Stimulated activated CD4-positive, alpha-beta T cell treated with anti-CD3 and anti-CD28 coated beads, Interleukin-4, amount 100 ng/mL, for 24 hours (primary cell): ENCODE data around the gene ROBO1.

Source experiments
- DNase-seq: peaks from one replicate; pipeline ENCODE4 v3.0.0-alpha.2; 2020

ROBO1 gene

DNA sequence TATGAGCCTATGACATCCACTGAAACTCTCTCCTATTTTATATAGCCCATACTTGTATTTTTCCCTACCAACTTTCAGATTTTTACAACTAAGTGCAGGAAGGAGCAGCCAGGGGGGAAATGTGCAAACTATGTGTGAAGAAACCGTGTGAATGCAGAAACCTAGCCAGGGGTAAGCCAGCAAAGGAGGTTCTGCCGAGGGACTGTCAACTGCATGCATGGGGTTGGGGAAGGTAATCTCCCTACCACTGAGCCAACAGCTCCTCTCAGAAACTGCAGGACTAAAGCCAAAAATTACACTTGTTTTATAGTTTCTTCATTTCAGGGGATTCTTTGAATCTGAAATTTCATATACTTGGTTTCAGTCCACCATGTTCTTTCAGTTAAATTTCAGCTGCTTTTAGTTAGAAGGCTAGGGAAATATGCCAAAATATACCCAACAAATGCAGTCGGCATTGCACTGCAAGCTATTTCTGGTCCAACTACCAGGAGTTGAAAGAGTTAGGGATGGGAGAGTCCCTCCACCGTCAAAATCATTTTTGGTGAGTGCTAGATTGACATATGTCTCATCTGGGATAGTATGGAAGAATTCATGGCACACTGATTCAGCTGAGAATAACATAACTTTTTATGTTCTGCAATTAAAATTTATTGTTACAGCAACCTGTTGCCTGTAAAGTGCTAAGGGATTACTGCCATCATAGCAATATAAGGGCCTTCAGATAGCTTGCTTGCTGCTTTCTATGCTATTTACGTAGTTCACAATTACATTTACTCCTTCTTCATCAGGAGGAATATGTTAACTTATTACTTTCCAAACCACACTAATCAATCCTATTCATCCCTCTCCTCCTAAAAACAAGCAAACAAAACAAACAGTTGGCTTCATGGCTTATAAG, 904.2 kb downstream of the ROBO1 start:
- no peak for DNase-seq

DNA sequence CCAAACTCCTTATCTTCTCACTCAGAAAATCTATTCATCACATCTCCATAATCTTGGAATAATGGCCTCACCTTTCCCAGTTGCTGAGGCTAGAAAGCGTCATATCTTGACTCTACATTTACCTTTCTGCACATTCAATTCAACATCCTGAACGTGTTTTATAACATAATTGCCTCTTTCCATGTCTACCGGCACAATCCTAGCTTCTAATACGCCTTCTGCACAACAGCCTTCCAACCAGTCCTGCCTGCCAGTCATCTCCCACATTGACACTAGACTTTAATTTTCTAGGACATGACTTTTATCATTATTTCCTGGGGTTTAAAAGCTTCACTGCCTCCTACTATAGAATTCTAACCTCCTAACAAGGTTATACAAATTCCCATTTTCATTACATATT, 906.6 kb downstream of the ROBO1 start:
- DNase-seq = no peak

DNA sequence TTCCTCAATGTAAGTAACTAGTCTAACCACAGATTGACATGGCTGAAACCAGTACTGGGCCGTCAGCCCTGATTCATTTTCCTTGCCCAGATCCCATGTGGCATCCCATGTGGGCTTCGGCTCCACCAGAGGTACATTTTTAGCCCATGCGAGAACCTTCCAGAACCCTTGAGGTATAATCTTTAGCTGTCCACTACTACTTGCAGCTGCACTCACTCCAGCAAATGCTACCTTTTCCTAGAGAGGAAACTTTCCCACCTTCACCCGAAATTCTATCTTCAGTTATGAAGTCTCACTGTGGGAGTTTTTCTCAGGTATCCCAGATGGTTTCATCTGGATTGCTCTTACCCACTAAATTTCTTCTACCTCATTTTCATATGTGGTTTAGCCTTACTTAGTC, 907.2 kb downstream of the ROBO1 start:
- no peak for DNase-seq

DNA sequence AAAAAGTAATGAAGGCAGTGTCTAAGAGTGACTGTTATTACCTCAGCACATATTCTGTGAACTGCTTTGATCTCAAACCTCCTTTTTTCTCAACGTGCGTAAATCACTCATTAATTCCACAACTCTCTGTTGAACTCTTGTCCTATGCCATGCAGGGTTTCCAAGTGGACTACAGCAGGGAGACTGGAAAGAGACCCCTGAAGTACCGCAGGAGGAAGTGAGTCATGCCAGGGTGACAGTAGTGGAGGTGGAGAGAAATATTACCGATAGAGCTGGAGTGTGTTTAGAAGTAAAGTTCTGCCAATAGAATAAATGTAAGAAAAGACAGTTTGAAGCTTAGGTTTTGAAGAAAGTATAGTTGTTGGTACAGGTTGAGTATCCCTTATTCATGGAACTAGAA, 908.9 kb downstream of the ROBO1 start:
- no peak for DNase-seq

DNA sequence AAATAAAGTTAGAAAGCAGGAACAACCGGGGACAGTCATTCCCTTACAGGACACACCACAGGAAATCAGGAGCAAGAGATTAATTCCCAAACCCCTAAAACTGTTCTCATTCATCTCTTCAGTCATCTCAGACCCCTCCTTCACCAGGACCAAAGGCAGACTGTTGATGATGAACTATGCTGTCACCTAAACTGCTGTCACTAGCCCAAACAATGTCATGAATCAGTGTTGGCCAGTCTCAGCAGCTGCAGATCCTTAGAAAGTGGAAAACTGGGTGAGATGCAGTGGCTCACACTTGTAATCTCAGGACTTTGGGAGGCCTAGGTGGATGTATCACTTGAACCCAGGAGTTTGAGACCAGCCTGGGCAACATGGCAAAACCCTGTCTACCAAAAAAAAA, 909.6 kb downstream of the ROBO1 start:
- no peak for DNase-seq

DNA sequence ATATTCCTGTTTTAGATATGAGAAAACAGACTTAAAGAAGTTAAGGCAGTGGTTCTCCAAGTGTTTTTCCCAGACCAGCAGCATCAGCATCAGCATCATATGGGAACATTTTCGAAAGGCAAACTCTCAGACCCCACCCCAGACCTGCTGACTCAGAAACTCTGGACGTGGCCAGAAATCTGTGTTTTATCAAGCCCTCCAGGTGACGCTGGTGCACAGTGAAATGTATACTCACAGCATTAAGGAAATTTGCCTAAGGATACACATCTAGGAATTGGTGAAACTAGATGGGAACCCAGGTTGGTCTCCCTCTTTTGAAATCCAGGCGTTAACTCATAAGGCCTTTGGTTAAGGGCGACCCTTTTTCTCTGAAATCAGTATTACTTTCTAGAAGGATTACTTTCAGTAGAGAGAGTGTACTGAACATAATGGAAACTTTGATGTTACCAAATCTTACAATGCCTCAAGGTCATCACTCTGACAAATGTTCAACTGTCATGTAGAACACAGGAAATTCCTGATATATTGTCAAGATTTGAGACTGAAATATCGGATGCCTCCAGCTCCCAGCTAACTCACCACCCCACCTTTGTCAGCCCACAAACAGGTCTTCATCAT, 910.2 kb downstream of the ROBO1 start:
- no peak for DNase-seq

DNA sequence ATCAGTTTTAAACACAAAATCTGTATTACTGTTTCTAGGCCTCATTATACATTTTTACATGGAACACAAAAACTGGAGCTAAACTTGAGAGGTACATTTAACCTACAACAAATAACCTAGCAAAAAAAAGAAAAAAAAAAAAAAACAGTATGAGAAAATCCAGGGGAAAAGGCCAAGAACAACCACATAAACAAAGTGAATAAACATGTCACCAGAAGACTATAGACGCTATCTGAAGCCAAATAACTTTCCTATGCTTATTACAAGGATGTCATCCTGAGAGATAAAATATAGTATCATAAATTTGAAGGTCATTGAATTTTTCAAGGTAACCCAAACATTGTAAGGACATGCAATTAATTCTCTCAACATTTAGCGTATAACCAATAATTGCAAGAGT, 911.6 kb downstream of the ROBO1 start:
- DNase-seq = no peak

DNA sequence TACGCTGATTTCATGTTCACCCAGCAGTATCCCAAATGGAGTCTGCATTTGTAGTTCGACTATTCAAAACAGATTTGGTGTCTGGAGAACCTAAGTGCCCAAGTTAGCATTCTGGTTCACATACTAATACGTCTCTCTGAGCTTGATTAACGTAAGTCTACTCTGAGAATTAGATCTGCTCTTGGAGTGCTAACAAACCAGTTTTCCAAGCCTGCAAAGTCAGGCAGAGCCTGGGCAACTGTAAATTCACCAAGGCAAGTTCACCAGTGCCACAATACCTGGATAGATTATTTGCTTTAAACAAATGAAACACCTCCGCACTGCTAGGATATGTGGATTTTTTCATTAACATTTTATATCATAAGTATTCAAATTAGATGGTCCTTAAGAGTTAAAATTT, 912.6 kb downstream of the ROBO1 start:
- DNase-seq = no peak

DNA sequence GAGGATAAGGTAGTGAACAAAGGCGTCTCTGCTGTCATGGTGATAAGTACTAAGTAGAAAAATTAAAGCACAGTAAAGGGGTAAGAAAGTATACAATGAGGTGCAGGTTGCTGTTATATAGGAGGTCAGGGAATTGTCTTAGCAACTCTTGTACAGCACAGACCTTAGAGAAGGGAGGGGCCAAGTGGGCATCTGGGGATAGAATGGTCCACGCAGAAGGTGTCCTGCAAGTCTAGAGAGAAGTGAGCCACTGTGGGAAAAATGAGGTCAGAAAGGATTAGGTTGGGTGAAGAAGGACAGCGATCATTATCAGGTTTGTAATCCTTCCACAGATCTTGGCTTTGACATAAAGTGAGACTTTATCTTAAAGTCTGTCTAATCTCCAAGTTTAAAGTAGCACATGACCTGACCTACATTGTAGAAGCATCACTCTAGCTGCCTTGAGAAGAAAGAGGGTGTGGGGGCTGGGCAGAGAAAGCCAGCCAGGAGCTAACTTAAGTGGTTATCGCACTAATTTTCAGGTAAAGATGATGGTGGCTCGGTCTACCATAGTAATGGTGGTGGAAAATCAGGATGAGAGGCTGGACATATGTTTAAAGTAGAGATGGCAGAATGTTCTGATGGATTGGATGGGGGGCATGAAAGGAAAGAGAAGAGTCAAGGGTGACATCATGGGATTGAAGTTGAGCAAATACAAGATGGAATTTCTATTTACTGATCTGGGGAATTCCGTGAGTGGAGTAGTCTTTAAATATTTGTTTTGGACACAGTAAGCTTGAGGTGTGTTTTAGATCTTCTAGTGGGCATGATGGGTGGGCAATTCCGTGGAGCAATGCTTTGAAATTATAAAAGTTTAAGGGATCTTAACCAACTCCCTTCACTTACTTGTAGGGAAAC, 919.2 kb downstream of the ROBO1 start:
- DNase-seq = no peak

DNA sequence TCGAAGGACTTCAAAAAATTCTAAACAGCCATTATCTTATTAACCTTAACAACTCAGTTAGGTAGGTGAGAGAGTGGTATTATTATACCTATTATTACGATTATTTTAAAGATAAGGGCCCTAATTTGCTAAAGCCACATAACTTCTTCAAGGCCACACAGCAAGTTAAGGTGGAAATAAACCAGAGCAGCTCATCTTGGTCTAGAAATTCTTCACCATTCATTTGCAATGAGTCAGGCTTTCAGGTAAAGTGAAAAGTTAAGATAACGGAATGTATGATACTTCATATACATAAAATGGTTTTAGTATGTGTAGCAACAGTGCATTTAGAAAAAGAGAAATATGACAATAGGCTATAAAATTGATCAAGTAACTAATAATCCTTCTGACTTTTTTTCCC, 920.2 kb downstream of the ROBO1 start:
- no peak for DNase-seq

DNA sequence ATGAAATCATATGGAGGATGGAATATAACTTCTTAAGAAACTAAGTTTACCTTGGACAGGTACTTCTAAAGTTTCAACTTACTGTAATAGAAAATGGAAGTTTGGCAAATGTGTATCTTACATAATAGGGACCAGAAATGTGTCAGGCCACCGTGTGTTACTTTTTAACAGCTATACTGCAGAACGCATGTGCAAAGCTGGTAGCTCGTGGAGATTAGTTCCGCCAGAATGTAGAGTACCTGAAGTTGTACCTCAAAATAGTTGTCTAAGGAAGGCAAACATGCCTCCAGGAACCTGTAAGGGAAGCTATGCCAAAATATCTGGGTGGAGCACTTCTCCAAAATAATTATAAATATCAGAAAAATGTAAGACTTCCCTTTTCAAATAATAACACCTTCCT, 920.6 kb downstream of the ROBO1 start:
- DNase-seq = no peak

DNA sequence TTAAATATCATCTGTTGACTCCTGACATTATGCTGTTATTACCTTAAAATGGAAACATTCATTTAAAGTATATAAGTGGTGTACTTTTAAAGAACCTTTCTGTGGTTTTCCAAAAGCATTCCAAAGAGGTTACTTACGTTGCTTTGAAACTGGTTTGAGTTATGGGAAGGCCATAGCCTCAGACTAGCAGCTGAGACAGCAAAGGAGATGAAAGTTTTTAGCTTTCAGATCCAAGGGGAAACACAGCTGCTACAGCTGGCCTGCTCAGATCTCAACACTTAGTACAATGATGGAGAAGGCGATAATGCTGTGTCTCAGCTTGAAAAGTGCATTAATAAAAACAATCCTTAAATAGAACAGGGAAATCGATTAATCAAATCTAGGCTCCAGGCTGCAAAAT, 921.1 kb downstream of the ROBO1 start:
- DNase-seq = no peak

DNA sequence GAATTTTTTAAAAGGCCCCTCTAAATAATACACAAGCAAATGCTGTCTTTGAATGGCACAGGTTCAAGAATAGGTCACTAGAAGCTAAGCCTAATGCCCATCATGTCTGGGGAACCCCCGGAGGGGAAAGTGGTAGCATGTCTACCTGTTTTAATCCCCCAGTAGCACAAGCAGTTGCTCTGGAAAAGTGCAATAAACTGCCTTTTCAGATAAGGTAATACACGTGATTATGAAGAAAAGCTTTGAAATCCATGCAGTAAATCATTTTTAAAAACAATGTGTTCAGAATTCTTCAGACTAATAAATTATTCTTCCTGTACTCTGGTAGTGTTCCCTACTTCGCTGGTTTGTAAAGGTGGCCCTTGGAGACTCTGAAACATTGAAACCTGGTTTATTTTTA, 922.2 kb downstream of the ROBO1 start:
- DNase-seq = no peak

DNA sequence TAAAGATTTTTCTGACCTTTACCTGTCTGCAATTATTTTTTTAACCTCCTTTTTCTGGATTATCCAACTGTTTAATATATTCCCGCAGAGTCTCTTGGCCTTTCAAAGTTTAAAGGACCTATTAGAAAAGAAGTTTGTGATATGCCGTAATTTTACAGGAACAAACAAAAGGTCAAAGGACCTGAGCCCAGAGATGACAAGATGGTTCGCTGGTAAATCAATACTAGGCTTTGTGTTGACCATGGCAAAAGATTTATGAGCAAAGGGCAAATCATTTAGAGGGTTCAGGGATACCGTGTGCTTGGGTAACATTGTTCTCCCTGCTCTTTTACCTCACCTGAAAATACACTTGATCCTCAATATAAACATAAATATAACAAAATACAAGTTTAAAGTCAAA, 923.5 kb downstream of the ROBO1 start:
- DNase-seq = no peak

DNA sequence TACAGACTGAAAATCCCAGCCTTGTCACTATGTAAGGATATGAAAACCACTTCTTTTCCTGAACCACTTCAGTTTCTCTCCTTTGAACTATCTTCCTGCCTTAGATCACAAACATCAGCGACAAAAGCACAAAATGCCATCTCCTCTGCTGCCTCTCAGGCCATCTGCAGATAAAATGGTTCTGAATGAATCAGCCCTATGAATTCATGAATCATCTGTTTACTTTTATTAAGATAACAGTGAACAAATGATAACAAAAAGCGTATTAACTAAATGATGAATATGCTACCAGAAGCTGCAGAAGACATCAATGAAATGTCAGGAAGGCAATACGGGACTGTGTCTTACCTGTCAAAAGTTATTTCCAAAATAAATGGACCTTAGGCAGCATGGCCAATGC, 928.1 kb downstream of the ROBO1 start:
- no peak for DNase-seq

DNA sequence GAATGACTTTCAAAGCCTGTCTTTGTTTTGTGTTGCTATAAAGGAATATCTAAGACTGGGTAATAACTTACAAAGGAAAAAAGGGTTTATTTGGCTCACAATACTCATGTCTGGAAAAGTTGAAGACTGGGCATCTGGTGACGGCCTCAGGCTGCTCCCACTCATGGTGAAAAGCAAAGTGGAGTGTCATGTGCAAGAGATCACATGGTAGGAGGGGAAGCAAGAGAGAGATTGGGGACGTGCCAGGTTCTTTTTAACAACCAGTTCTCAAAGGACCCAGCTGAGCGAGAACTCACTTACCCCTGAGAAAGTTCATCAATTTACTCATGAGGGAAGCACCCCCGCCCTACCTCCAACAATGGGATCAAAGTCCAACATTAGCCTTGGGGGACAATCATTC, 929.4 kb downstream of the ROBO1 start:
- no peak for DNase-seq

DNA sequence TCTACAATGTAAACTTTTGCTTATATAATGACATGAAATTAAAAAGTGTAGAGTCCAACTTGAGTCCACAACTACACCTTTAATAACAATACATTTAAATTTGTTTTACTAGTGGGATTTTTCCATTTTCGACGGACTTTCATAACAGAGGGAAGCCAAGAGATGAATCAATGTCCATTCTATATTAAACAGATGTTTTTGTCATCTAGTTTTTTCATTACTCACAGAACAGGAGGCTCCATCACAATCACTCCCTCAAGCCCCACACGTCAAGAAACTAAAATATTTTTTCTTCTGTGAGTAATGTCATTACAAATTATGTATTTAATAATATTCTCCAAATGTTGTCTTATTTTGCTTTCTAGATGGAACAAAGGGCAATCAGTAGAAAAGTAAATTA, 932.9 kb downstream of the ROBO1 start:
- no peak for DNase-seq

DNA sequence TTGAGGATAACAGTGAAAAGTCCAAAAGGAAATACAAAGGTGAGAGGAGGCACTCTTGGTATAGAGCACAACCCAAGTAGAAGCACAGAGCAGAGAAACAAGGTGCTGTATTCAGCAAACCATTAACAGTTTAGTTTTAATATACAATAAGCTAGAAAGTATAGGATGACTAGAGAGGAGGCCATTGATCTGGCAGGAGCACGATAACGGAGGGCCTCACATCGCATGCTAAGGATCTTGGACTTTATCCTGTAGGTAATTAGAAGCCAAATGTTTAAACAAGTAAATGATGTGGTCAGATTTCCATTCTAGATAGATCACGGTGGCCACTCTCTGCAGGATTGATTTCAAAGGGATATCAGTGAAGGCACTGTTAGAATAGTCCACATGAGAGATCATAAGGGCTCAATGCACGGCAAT, 935.0 kb downstream of the ROBO1 start:
- DNase-seq = no peak

DNA sequence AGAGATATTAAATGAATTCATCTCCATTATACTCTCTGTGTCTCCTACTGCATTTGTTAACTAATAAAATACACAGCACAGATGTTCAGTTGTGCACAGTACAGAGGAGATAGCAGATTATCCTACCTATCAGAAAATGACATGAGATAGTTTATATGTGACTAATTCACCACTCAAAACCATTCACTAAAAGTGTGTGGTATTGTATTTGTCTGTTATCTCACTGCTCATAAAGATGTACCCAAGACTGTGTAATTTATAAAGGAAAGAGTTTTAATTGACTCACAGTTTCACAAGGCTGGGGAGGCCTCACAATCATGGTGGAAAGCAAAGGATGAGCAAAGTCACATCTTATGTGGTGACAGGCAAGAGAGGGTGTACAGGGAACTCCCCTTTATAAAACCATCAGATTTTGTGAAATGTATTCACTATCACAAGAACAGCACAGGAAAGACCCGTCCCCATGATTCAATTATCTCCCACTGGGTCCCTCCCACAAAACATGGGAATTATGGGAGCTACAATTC, 936.3 kb downstream of the ROBO1 start:
- no peak for DNase-seq

DNA sequence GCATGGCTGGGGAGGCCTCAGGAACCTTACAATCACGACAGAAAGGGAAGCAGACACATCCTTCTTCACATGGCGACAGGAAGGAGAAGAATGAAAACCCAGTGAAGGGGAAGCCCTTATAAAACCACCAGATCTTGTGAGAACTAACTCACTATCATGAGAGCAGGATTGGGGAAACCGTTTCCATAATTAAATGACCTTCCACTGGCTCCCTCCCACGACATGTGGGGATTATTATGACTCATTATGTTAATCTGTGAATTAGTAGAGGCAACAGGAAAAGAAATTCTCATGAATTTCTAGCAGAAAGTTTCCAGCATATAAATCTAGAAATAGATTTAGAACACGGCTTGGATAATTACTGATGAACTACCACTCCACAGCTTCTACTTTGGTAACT, 937.3 kb downstream of the ROBO1 start:
- DNase-seq = no peak

DNA sequence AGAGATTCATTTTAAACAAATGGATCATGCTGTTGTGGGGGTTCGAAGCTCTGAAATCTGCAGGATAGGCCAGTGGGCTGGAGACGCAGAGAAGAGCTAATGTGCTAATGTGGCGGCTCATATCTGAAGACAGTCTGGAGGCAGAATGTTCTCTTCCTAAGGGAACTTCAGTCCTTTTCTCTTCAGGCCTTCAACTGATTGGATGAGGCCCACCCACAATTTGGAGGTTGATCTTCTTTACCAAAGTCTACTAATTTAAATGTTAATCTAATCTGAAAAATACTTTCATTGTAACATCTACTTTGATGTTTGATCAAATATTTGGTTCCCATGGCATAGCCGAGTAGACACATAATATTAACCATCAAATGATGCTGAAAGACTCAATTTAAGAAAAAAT, 940.2 kb downstream of the ROBO1 start:
- no peak for DNase-seq

DNA sequence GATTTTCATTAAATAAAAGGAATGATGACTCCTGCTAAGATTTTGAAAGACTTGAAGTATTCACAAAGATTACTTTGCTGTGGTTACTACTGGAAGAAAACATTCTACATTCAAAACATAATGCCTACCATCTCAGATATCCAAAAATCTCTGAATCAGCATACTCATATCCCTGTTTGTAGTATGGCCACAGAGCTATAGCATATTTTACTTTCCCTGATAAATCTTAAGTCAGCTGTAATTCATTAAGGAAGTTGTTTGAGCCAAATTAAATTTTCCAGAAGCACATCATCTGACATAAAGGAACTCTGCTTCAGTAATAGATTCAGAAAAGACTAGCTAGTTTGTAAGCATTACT, 942.0 kb downstream of the ROBO1 start:
- no peak for DNase-seq

DNA sequence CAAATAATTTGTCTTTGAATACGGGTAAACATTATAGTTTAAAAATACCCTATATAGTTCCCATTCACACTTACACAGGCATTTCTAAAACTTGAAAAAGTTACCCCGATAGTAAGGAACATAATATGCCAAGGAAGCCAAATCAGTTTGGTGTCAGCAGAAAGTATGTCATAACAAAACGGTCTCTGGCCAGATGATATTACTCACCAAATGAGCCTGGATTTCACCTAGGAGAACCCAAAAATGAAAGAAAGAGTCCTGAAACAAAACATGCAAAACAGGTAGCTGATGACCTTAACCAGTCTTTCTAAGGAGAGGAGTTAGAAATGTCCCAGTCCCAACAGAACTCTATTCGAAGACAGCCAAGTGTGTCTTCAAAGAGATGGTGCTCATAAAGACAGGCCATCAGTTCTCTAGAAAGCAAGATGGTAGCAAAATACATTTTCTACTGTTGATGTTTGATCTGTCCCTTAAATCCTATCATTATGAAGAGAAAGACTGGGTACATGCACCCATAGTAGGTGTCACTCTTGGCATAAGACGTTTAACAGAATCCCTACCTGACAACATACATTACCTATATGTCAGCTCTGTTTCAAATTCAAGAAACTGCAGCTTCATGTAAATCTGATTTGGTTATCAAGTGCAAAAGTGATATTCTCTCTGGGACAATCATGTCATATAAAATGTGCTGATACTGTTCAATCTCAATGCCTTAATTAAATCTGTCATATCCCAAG, 942.5 kb downstream of the ROBO1 start:
- no peak for DNase-seq
